GM12865 (cell line): Measurements from ENCODE around the gene DCHS1.
"Not testable (repeated sequence)": the region's sequence is repeated elsewhere in the genome, so short reads cannot be mapped to it uniquely, and the experiment has no call there.

Source experiments
- DNase-seq: peaks from one replicate; pipeline ENCODE4 v3.0.0; 2010; ENCODE audit warnings: low read depth
- H3K4me3 ChIP-seq: 2 replicates; pipeline ENCODE4 v1.5.1; 2011; ENCODE audit warnings: mild to moderate bottlenecking, low read depth, low read length, control low read depth
- TF ChIP-seq, protein P1 (sequence below): IDR thresholded peaks from 2 replicates; pipeline ENCODE4 v1.5.1; 2011; ENCODE audit warnings: low read length, control low read depth, low read depth, inconsistent platforms; ENCODE audit not compliant: insufficient read depth; ENCODE audit errors: missing control alignments

Gene DCHS1

DNA sequence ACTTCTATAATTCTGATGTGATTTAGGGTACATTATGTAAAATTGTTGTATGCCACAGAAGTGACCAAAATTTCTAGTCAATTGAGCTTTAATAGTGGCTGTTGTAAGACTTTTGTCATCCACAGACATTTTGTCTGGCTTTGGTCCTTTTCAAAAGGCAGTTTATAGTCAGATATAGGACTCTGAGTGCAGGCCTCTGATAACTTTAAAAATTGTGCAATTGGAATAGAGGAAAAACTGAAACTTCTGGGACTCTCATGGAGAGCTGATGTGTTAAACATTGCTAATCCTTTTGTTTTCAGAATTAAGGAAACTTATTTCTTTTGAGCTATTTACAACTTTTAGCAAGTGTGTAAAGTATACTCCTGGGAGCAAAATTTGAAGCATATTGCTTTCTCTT lies 36.5 kb upstream of the DCHS1 start:
- DNase-seq, result no peak
- TF ChIP-seq, protein P1, sequence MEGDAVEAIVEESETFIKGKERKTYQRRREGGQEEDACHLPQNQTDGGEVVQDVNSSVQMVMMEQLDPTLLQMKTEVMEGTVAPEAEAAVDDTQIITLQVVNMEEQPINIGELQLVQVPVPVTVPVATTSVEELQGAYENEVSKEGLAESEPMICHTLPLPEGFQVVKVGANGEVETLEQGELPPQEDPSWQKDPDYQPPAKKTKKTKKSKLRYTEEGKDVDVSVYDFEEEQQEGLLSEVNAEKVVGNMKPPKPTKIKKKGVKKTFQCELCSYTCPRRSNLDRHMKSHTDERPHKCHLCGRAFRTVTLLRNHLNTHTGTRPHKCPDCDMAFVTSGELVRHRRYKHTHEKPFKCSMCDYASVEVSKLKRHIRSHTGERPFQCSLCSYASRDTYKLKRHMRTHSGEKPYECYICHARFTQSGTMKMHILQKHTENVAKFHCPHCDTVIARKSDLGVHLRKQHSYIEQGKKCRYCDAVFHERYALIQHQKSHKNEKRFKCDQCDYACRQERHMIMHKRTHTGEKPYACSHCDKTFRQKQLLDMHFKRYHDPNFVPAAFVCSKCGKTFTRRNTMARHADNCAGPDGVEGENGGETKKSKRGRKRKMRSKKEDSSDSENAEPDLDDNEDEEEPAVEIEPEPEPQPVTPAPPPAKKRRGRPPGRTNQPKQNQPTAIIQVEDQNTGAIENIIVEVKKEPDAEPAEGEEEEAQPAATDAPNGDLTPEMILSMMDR, result no peak
- no peak overlapping the region for H3K4me3 ChIP-seq

DNA sequence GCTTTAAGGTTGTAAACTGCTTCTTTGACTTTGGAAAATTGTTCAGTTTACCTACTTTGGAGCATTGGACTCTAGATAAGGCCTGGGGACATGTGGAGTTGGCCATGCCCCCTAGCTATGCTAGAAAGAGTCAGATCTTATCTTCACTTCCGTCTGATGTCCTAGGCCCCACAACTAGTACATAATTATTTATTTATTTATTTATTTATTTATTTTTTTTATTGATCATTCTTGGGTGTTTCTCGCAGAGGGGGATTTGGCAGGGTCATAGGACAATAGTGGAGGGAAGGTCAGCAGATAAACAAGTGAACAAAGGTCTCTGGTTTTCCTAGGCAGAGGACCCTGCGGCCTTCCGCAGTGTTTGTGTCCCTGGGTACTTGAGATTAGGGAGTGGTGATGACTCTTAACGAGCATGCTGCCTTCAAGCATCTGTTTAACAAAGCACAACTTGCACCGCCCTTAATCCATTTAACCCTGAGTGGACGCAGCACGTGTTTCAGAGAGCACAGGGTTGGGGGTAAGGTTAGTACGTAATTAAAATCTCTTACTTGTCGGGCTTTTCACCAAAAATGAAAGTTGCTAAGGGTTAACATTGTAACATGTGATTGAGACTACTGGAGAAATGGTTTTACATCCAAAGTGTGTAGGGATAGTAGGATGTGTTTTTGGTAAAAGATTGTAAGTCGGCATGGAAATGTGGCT lies 35.0 kb upstream of the DCHS1 start:
- not testable (repeated sequence) for H3K4me3 ChIP-seq, DNase-seq

DNA sequence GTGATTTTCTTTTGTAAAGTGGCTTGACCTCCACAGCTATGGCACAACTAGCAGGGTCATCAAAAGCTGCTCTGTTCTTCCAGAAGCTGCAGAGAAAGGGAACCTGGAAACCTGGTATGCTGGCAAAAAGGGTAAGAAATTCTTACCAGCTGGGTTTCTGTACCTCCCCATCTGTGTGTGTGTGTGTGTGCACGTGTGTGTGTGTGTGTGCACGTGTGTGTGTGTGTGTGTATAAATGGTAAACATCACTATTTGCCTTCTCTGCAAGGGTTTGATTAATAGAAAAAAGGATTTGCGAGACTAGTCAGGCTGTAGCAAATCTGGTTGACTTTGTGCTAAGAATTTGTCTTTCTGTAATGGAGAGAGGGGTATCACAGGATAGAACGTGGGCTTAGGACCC lies 32.3 kb upstream of the DCHS1 start:
- no peak overlapping the region for H3K4me3 ChIP-seq
- TF ChIP-seq, protein P1, result no peak
- no peak for DNase-seq

DNA sequence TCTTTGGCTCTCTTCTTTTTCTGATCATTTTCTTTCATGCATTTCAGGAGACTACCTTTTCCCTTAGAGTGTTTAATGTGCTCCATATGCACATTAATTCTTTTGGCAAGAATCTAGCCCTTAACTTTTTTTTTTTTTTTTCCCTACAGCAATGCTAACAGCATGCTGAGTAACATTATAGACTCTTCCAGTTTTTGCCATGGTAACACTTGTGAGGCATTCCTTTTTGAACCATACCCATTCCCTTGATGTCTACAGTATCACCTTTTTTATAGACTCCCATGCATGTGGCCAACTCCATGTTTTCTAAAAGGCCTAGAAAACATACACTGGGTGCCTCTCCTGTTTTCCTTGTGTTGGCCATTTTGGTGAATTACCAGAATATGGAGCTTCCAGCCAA lies 30.4 kb upstream of the DCHS1 start:
- H3K4me3 ChIP-seq, result no peak overlapping the region
- TF ChIP-seq, protein P1, result no peak
- no peak for DNase-seq

DNA sequence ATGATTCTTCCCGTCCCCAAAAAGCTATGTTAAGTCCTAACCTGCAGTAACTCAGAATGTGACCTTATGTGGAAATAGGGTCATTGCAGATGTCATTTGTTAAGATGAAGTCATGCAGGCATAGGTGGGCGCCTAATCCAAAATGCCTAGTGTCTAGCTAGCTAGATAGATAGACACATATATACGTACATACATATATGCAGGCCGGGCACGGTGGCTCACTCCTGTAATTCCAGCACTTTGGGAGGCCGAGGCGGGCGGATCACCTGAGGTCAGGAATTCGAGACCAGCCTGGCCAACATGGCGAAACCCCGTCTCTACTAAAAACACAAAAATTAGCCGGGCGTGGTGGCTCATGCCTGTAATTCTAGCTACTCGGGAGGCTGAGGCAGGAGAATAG lies 28.5 kb upstream of the DCHS1 start:
- H3K4me3 ChIP-seq, result peak overlapping the region; percentile 69
- not testable (repeated sequence) for DNase-seq

DNA sequence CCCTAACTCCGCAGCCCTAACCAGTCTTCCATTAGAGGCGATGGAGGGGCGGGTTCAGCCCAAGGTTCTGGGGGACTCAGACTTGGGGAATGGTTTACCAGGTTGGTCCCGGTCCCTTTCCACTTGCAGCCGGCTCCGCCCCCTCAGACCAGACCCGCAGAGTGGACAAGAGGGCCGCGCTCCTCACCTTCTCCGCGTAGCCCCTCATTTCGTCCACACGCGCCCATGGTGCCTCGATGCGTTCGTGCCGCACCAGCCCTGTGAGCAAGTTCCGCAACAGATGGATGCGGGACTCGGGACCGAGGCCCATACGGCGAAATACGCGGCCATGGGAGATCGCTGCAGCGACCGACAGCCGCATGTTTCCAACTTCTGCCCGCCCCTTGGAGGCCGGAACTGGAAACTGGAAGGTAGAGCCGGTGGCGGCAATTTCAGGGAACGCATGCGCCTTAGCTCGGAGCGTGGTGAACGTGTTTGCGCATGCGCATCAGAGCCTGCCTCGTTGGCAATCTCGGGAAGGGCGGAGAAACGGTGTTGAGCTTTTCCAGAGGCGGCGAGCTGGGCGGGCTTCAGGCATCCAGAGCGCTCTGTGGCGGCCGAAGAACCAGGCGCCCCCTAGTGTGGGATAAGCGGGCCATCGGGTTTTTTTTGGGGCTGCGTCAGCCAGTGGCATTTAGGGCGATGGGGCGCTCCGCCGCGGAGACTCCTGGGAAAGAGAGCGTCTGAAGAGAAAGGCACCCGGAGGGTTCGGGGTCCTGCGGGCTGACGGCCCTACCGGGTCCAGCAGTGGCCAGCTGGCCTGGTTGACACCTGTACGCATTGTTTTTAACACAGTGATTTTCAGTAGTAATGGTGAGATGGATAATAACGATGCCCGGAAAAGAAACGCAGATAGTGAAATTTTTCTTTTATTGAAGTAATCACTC lies 27.6 kb upstream of the DCHS1 start, which contains the start of gene MRPL17:
Gene MRPL17 (minus strand): TSS at position 405 of the 926 bp plus-strand sequence. CDS start 44 bp downstream, at position 361.
- TF ChIP-seq, protein P1, result peak; percentile 80
- H3K4me3 ChIP-seq, result peak within 1 kb of the TSS; percentile 96
- peak; percentile 100 for DNase-seq

DNA sequence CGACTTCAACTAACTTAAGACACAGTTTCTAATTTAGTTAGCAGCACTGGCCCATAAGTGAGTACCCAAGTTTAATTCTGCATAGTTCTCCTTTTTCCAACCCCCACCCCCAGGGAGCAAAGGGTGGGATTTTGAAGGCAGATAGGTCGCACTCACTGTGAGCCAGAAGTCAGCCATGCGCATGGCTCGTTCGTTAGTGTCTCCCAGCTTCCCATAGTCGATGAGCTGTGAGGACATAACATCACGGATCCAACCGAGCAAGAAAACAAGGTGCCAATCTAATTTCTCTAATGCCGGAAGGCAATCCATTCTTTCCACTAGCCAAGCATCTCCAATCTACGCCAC lies 27.0 kb upstream of the DCHS1 start:
- TF ChIP-seq, protein P1, result no peak

More for the DNA sequence above, 27.0 kb upstream of the DCHS1 start:
- no peak for DNase-seq
- H3K4me3 ChIP-seq, result peak overlapping the region; percentile 96
